ENCODE measurements around the gene KCNH1. TPM values are rescaled to one million over a fixed set of nuclear protein-coding genes. Genes with fewer than 3 reads are reported as not detected.

KCNH1 gene
- total and polyA plus RNA-seq, 3 donors from 2014 or later = 1.5 to 4.2 (median 2.8) TPM

- no peak overlapping the region for H3K4me3 ChIP-seq
- no peak overlapping the region for H3K27ac ChIP-seq
- no peak for TF ChIP-seq POLR2A (IDR thresholded peaks at IDR 0.05)
- TF ChIP-seq CTCF (IDR thresholded peaks at IDR 0.05) = no peak
- H3K36me3 ChIP-seq (ENCODE audit: low read depth, missing control alignments) = no peaks in the 10 kb centered on the region
- no peaks in the 10 kb centered on the region for H3K9me3 ChIP-seq
- WGBS, 2 donors = 68 to 100% methylated on average over 1 of the region's 1 CpG
- intact Hi-C loops (cut with DNase I; ENCODE audit: low total_unique reads) = no loop called here
- no peaks in the 10 kb centered on the region for H3K27me3 ChIP-seq
- H3K4me1 ChIP-seq = no peaks in the 10 kb centered on the region
- no peak for DNase-seq
These were observed 347.4 kb downstream of the KCNH1 start for GRCh38 chr1:210786546-210786945.

GRCh38 chr1:210783925-210784324 is 350.0 kb downstream of the KCNH1 start:
- Histone ChIP-seq H3K4me3 (no peak overlapping the region), H3K27ac (no peak overlapping the region), H3K9me3 (no peaks in the 10 kb centered on the region), H3K27me3 (no peaks in the 10 kb centered on the region), H3K4me1 (no peaks in the 10 kb centered on the region), H3K36me3 (ENCODE audit: low read depth, missing control alignments) (no peaks in the 10 kb centered on the region)
- no peak for DNase-seq
- WGBS, 2 donors = 90 to 100% methylated on average over 1 of the region's 1 CpG
- TF ChIP-seq POLR2A (IDR thresholded peaks at IDR 0.05) = no peak
- no peak for TF ChIP-seq CTCF (IDR thresholded peaks at IDR 0.05)
- intact Hi-C loops (cut with DNase I; ENCODE audit: low total_unique reads) = no loop called here

GRCh38 chr1:210781652-210782051 is 352.3 kb downstream of the KCNH1 start:
- no peak overlapping the region for H3K4me3 ChIP-seq
- no peak overlapping the region for H3K27ac ChIP-seq
- H3K4me1 ChIP-seq = no peaks in the 10 kb centered on the region
- intact Hi-C loops (cut with DNase I; ENCODE audit: low total_unique reads) = no loop called here
- no peaks in the 10 kb centered on the region for H3K27me3 ChIP-seq
- no peak for TF ChIP-seq CTCF (IDR thresholded peaks at IDR 0.05)
- no peak for TF ChIP-seq POLR2A (IDR thresholded peaks at IDR 0.05)
- no peak for DNase-seq
- H3K36me3 ChIP-seq (ENCODE audit: low read depth, missing control alignments) = no peaks in the 10 kb centered on the region
- WGBS, 2 donors = 64 to 80% methylated on average over 5 of the region's 5 CpGs
- H3K9me3 ChIP-seq = no peaks in the 10 kb centered on the region

- no peaks in the 10 kb centered on the region for H3K27me3 ChIP-seq
- H3K9me3 ChIP-seq = no peaks in the 10 kb centered on the region
- no peaks in the 10 kb centered on the region for H3K36me3 ChIP-seq (ENCODE audit: low read depth, missing control alignments)
- no peak for DNase-seq
- TF ChIP-seq POLR2A (IDR thresholded peaks at IDR 0.05) (no peak), CTCF (IDR thresholded peaks at IDR 0.05) (no peak)
- no peaks in the 10 kb centered on the region for H3K4me1 ChIP-seq
- intact Hi-C loops (cut with DNase I; ENCODE audit: low total_unique reads) = no loop called here
- H3K4me3 ChIP-seq = no peak overlapping the region
- 21 to 28% methylated on average over 3 of the region's 3 CpGs for WGBS, 2 donors
- H3K27ac ChIP-seq = no peak overlapping the region
These were observed 354.7 kb downstream of the KCNH1 start for GRCh38 chr1:210779269-210779668.

GRCh38 chr1:210777914-210778313 is 356.0 kb downstream of the KCNH1 start:
- no peaks in the 10 kb centered on the region for H3K36me3 ChIP-seq (ENCODE audit: low read depth, missing control alignments)
- 73 to 80% methylated on average over 2 of the region's 2 CpGs for WGBS, 2 donors
- no peak for DNase-seq
- intact Hi-C loops (cut with DNase I; ENCODE audit: low total_unique reads) = no loop called here
- no peak overlapping the region for H3K27ac ChIP-seq
- no peaks in the 10 kb centered on the region for H3K27me3 ChIP-seq
- H3K4me1 ChIP-seq = no peaks in the 10 kb centered on the region
- no peaks in the 10 kb centered on the region for H3K9me3 ChIP-seq
- TF ChIP-seq POLR2A (IDR thresholded peaks at IDR 0.05) = no peak
- no peak for TF ChIP-seq CTCF (IDR thresholded peaks at IDR 0.05)
- H3K4me3 ChIP-seq = no peak overlapping the region

All from testis (tissue), 3 donors.